Activated naive CD8-positive, alpha-beta T cell treated with anti-CD3 and anti-CD28 coated beads, Interleukin-2, amount 10 ng/mL, durations not matched to agents 7 days and 5 days (primary cell): ENCODE data around the gene CAMK2D. TPM values are rescaled to one million over a fixed set of nuclear protein-coding genes. Genes with fewer than 3 reads are reported as not detected.

Experiments used
- ATAC-seq: fragments of 150-1000 bp; cut with Tn5 transposase; one replicate; pipeline ENCODE4 v1.10.0; 2021; ENCODE audit warnings: low read depth, moderate library complexity
- POLR2A ChIA-PET: fragments of 350-600 bp; sonication (Branson Sonifier 250); formaldehyde crosslinking; loops from one replicate; lab custom pipeline; 2021; ENCODE audit warnings: antibody characterized with exemption; lab: Charles Lee
- DNase-seq: peaks from one replicate; pipeline ENCODE4 v3.0.0; 2021
- H3K27ac Mint-ChIP-seq: one replicate; pipeline ENCODE4 v1.8.0; 2022; ENCODE audit warnings: mild to moderate bottlenecking, mixed read lengths
- H3K27me3 Mint-ChIP-seq: one replicate; pipeline ENCODE4 v1.8.0; 2022; ENCODE audit warnings: mild to moderate bottlenecking, moderate library complexity, mixed read lengths
- H3K36me3 Mint-ChIP-seq: one replicate; pipeline ENCODE4 v1.8.0; 2021; ENCODE audit warnings: mild to moderate bottlenecking, mixed read lengths
- H3K4me1 Mint-ChIP-seq: one replicate; pipeline ENCODE4 v1.8.0; 2021; ENCODE audit warnings: mixed read lengths
- H3K4me3 Mint-ChIP-seq: one replicate; pipeline ENCODE4 v1.8.0; 2022; ENCODE audit warnings: mild to moderate bottlenecking, moderate library complexity, mixed read lengths
- H3K9me3 Mint-ChIP-seq: one replicate; pipeline ENCODE4 v1.8.0; 2021; ENCODE audit warnings: mixed read lengths
- total RNA-seq, 2 experiments: library from RNA; stranded (reverse); gene quantifications; one replicate each; pipeline ENCODE4 v1.2.3, GENCODE V29; 2021

CAMK2D gene
- total RNA-seq, 2 experiments from 2014 or later, result 34.8 to 35.5 TPM

DNA sequence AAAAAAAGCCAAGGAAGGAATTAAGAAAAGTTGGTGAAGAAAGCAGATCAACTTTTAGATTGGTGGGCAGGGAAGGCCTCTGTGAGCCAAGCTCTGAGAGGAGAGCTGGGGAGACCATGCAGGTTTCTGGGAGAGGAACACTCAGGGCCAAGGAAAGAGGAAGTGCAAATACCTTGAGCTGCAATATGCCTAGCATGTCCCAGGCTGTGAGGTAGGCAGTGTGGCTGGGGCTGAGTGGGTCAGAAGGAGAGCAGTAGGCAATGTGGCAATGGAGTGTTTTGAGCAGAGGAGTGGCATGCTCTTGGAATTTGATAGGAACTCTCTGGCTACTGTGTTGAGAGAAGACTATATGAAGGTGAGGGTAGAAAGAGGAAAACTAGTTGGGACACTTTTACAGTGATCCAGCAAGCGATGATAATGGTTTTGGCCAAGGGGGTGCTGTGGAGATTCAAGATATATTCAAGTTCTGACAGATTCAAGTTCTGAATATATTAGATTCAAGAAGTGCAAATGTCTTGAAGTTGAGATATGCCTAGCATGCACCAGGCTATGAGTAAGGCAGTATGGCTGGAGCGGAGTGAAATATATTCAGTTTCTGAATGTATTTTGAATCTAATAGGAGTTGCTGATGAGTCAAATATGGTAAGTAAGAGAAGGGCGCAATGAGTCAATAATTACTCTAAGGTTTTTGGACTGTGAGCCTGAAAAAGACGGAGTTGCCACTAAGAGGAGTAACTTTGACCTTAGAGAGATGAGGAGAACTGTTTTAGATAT lies 172.5 kb downstream of the CAMK2D start:
- Mint-ChIP-seq H3K9me3 (peaks cover 10% of the 10 kb centered on the region), H3K27ac (peak overlapping the region; percentile 40), H3K36me3 (peaks cover 36% of the 10 kb centered on the region)

DNA sequence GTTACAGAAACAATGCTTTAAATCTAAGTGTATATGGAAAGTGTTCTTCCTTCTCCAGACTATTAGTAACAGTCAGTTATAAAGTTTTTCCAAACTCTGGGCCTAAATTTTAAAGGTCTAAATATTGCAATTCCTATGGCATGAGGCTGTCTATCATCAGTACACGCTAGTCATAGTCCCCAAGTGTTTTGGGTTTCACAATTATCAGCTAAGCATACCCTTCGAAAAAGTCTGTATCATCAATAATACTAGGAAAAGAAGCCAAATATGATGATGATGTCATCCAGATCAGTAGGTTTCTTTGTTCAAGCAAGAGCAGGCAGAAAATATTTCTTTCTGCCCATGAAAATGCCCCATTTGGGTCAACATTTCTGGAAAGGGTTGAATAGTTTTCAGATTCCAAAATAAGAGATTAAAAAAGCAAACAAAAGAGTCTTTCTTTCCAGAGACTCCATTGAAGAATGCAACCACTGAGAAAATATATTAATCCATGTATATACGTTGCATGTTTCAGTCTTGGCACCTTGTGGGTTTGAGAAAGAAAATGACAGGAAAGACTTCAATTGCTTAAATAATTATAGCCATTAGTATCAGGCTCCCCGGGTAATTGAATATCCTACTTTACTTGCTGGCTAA lies 173.8 kb downstream of the CAMK2D start:
- Mint-ChIP-seq H3K4me1 (peaks cover 16% of the 10 kb centered on the region), H3K36me3 (peaks cover 27% of the 10 kb centered on the region), H3K27me3 (no peaks in the 10 kb centered on the region), H3K9me3 (peaks cover 6% of the 10 kb centered on the region), H3K4me3 (no peak overlapping the region), H3K27ac (no peak overlapping the region)
- DNase-seq (no peak), ATAC-seq (no peak)
- POLR2A ChIA-PET, result no interaction called here

More for the DNA sequence above, 172.5 kb downstream of the CAMK2D start:
- DNase-seq, result no peak
- peaks cover 18% of the 10 kb centered on the region for H3K4me1 Mint-ChIP-seq
- no peak for ATAC-seq
- H3K4me3 Mint-ChIP-seq, result no peak overlapping the region
- H3K27me3 Mint-ChIP-seq, result no peaks in the 10 kb centered on the region
- POLR2A ChIA-PET, result no interaction called here

DNA sequence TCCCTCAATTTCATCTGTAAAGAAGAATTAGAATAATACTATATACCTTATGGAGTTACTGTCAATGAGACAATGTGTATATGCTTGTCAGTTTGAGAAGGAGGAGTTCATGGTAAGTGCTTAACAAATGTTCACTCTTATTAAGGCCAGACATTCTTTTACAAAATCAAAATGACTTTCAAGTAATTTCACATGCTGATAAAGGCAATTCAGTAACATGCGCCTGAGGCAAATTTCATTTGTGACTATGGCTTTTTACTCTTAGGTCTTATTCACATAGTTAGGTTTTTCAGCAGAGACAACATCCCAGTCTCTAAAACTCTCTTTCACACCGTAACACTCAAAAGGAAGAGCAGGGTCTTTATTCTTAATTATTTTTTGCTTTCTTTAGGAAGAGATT lies 174.4 kb downstream of the CAMK2D start:
- Mint-ChIP-seq H3K27me3 (no peaks in the 10 kb centered on the region), H3K9me3 (peaks cover 6% of the 10 kb centered on the region), H3K4me1 (peaks cover 16% of the 10 kb centered on the region), H3K4me3 (no peak overlapping the region), H3K27ac (no peak overlapping the region), H3K36me3 (peaks cover 27% of the 10 kb centered on the region)
- no peak for DNase-seq
- POLR2A ChIA-PET, result no interaction called here
- ATAC-seq, result no peak

GRCh38 chr4:113586072-113586471 lies 175.5 kb downstream of the CAMK2D start:
- POLR2A ChIA-PET, result no interaction called here
- H3K4me3 Mint-ChIP-seq, result no peak overlapping the region
- no peak overlapping the region for H3K27ac Mint-ChIP-seq
- DNase-seq (no peak), ATAC-seq (no peak)
- H3K36me3 Mint-ChIP-seq, result peaks cover 21% of the 10 kb centered on the region
- H3K4me1 Mint-ChIP-seq, result peaks cover 13% of the 10 kb centered on the region
- H3K27me3 Mint-ChIP-seq, result no peaks in the 10 kb centered on the region
- H3K9me3 Mint-ChIP-seq, result peaks cover 6% of the 10 kb centered on the region

GRCh38 chr4:113584407-113585150 lies 177.0 kb downstream of the CAMK2D start:
- Mint-ChIP-seq H3K27me3 (no peaks in the 10 kb centered on the region), H3K27ac (no peak overlapping the region), H3K36me3 (peaks cover 20% of the 10 kb centered on the region), H3K4me3 (no peak overlapping the region), H3K9me3 (peaks cover 6% of the 10 kb centered on the region), H3K4me1 (peaks cover 19% of the 10 kb centered on the region)
- POLR2A ChIA-PET, result no interaction called here
- DNase-seq (no peak), ATAC-seq (no peak)

- H3K9me3 Mint-ChIP-seq, result peaks cover 3% of the 10 kb centered on the region
- POLR2A ChIA-PET, result no interaction called here
- no peak for ATAC-seq
- H3K4me1 Mint-ChIP-seq, result peaks cover 18% of the 10 kb centered on the region
- no peak overlapping the region for H3K4me3 Mint-ChIP-seq
- no peak for DNase-seq
- H3K27ac Mint-ChIP-seq, result no peak overlapping the region
- peaks cover 2% of the 10 kb centered on the region for H3K27me3 Mint-ChIP-seq
- H3K36me3 Mint-ChIP-seq, result peaks cover 15% of the 10 kb centered on the region
Observed at GRCh38 chr4:113582737-113583136, 178.8 kb downstream of the CAMK2D start.

DNA sequence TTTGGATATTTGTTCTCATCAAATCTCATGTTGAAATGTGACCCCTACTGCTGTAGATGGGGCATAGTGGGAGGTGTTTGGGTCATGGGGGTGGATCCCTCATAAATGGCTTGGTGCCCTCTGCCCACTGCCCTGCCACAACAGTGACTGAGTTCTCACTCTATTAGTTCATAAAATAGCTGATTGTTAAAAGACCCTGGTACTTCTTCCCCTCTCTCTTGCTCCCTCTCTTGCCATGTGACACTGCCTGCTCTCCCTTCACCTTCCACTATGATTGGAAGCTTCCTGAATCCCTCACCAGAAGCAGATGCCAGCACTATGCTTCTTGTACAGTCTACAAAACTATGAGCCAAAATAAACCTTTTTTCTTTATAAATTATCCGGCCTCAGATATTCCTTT lies 182.2 kb downstream of the CAMK2D start:
- H3K27ac Mint-ChIP-seq, result peak overlapping the region; percentile 44
- DNase-seq (no peak), ATAC-seq (no peak)
- H3K4me3 Mint-ChIP-seq, result no peak overlapping the region
- POLR2A ChIA-PET, result no interaction called here
- peaks cover 29% of the 10 kb centered on the region for H3K4me1 Mint-ChIP-seq
- peaks cover 13% of the 10 kb centered on the region for H3K36me3 Mint-ChIP-seq
- H3K27me3 Mint-ChIP-seq, result peaks cover 2% of the 10 kb centered on the region
- H3K9me3 Mint-ChIP-seq, result peaks cover 1% of the 10 kb centered on the region

DNA sequence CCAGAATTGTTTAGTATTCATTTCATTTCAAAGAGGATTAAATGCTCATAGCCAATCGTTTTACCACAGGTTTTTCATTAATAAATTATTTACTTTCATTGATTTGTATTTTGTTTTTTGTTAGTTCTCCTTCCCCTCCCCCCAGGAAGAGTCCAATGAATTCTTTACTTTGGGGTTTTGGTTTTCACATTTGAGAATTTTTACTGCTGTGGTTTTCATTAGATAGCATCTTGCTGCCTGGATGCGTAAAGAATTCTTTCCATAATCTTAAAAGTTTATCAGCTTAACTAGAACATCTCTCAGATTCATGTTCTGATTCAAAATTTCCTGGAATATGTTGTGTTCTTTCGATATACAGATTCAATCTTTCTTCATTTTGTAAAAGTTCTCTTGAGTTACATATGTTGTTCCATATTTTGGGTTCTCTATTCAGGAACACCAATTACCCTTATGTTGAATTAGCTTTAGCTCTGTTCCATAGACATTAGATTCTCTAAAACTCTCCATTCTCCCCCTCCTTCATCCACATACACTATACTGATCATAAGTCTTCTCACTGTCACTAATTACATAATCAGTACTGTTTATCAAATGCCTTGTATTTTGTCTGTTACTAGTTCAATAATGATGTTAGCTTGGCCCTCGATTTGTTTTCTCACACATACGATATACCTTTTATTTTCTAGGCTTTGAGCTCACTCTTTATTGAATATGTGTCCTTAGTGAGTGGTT lies 184.4 kb downstream of the CAMK2D start:
- POLR2A ChIA-PET, result no interaction called here
- Mint-ChIP-seq H3K27me3 (peaks cover 4% of the 10 kb centered on the region), H3K9me3 (peaks cover 3% of the 10 kb centered on the region), H3K4me3 (no peak overlapping the region), H3K27ac (no peak overlapping the region), H3K36me3 (peaks cover 24% of the 10 kb centered on the region), H3K4me1 (peaks cover 32% of the 10 kb centered on the region)
- DNase-seq (no peak), ATAC-seq (no peak)

DNA sequence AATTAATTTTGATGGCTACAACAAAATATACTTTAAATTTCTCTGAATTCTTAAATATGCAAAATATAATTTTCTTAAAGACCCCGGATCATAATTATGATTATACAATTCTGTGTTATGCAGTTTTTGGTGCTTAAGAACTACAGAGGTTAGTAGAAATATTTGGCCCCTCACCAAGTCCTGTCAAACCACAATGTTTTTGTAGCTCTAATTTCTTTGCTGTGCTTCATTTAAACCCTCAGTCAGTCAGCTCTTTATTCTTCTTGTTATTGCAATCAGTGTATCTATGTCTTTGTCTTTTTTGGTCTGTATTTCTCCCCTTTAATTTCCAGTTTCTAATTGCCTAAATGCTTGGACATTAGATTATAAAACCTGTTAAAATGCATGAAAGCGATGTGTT lies 186.1 kb downstream of the CAMK2D start:
- Mint-ChIP-seq H3K4me1 (peaks cover 32% of the 10 kb centered on the region), H3K9me3 (peaks cover 3% of the 10 kb centered on the region), H3K4me3 (no peak overlapping the region), H3K27me3 (peaks cover 4% of the 10 kb centered on the region), H3K36me3 (peaks cover 28% of the 10 kb centered on the region), H3K27ac (no peak overlapping the region)
- no peak for DNase-seq
- ATAC-seq, result no peak
- POLR2A ChIA-PET, result no interaction called here

DNA sequence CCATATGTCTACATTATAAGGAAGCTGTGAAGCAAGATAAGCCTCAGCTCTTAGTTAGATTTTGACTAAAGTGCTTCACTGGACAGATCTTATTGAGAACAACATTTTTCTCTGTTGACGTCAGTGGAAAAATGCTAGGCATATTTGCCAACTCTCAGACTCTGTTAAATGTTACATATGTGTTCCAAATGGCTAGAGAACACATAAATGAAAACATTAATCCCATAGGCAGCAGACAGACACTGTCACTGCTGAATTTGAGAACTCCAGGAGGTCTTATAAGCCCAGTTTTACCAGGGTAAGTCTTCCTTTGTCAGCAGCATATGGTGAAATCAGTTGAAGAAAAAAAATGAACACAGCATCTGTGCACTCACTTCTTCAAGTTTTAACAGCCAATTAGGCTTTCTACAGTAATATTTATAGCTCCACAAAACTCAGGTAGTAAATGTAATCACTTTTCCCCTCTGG lies 186.9 kb downstream of the CAMK2D start:
- Mint-ChIP-seq H3K4me1 (peaks cover 26% of the 10 kb centered on the region), H3K4me3 (no peak overlapping the region), H3K36me3 (peaks cover 28% of the 10 kb centered on the region), H3K27ac (no peak overlapping the region), H3K9me3 (peaks cover 3% of the 10 kb centered on the region), H3K27me3 (peaks cover 4% of the 10 kb centered on the region)
- POLR2A ChIA-PET, result no interaction called here
- ATAC-seq (no peak), DNase-seq (no peak)

GRCh38 chr4:113572620-113573019 lies 188.9 kb downstream of the CAMK2D start:
- peaks cover 2% of the 10 kb centered on the region for H3K27me3 Mint-ChIP-seq
- POLR2A ChIA-PET, result no interaction called here
- H3K27ac Mint-ChIP-seq, result no peak overlapping the region
- ATAC-seq, result no peak
- H3K4me1 Mint-ChIP-seq, result peaks cover 19% of the 10 kb centered on the region
- H3K9me3 Mint-ChIP-seq, result peaks cover 2% of the 10 kb centered on the region
- peaks cover 26% of the 10 kb centered on the region for H3K36me3 Mint-ChIP-seq
- DNase-seq, result no peak
- H3K4me3 Mint-ChIP-seq, result no peak overlapping the region

DNA sequence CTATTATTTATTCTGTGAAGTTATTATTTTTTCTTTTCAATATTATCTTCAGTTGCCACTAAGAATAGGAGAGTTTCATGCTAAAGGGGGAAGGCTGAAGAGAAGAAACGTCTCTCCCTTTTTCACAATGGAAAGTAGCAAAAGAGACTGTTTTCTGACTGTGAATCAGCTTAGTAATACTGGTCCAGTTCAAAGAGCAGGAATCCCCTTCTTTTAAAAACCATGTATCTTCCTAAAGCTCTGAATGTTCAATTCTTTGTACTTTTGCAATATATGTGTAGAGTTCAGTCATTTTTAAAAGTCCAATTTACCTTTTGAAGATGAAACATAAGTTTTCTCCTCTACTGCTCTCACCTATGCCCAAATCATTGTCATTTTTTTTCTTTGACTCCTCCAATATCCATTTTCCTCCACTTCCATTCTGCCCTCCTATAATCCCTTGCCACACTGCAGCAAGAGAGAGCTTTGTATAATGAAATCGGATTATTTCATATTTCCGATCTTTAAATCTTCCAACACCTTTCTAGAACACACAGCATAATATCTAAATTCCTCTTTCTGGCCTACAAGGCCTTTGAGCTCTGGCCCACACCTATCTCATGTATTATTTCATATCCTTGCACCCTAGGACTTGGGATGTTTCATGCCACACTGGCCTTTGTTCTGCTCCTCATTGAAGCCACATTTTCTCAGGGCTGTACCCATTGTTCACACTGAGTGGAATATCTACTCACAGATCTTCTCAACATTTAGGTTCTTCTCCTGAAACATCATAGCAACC lies 195.3 kb downstream of the CAMK2D start:
- H3K4me3 Mint-ChIP-seq, result peak overlapping the region; percentile 10
- ATAC-seq, result no peak
- H3K27me3 Mint-ChIP-seq, result no peaks in the 10 kb centered on the region
- no peaks in the 10 kb centered on the region for H3K9me3 Mint-ChIP-seq
- peak overlapping the region; percentile 4 for H3K27ac Mint-ChIP-seq
- peaks cover 25% of the 10 kb centered on the region for H3K36me3 Mint-ChIP-seq
- POLR2A ChIA-PET, result interaction anchor here (2.1 kb wide), 1 partner anchor 195 kb away, joined by 12 read pairs; no protein-coding TSS in a partner anchor
- no peak for DNase-seq
- H3K4me1 Mint-ChIP-seq, result peaks cover 31% of the 10 kb centered on the region
